PC-3 (cell line): ENCODE data around the gene TCF12. TPM values are rescaled to one million over a fixed set of nuclear protein-coding genes. Genes with fewer than 3 reads are reported as not detected.

ENCODE experiments used
- ATAC-seq: fragments of 200-7000 bp; cut with Tn5 transposase; 2 replicates; pipeline ENCODE4 v1.9.1; 2020; ENCODE audit warnings: mild to moderate bottlenecking, moderate library complexity
- BruUV-seq: library from RNA; stranded (reverse); fragments of 400-500 nt; replicated peaks from 2 replicates; lab custom pipeline; 2021; lab: Mats Ljungman, UMichigan
- CTCF ChIA-PET: fragments of 300-600 bp; sonication (Branson Sonifier 250); formaldehyde crosslinking; loops from one replicate; lab custom pipeline; 2022; ENCODE audit warnings: antibody characterized with exemption; lab: Charles Lee
- POLR2A ChIA-PET: fragments of 300-600 bp; sonication (Branson Sonifier 250); formaldehyde crosslinking; loops from one replicate; lab custom pipeline; 2022; ENCODE audit warnings: antibody characterized with exemption; ENCODE audit not compliant: unreplicated experiment; lab: Charles Lee
- DNase-seq: peaks from one replicate; pipeline ENCODE4 v3.0.0-alpha.2; 2015
- H2AFZ ChIP-seq: fragments of 300-600 bp; sonication (generic); 2 replicates; pipeline ENCODE4 v1.6.0; 2016; ENCODE audit warnings: antibody characterized with exemption, low read length
- H3F3A ChIP-seq: fragments of 300-600 bp; sonication (generic); one replicate; pipeline ENCODE4 v1.6.0; 2017; ENCODE audit warnings: antibody characterized with exemption, low read length, control low read depth, mild to moderate bottlenecking; ENCODE audit not compliant: unreplicated experiment
- H3K27ac ChIP-seq: fragments of 300-600 bp; sonication (generic); 2 replicates; pipeline ENCODE4 v1.5.1; 2016; ENCODE audit warnings: mild to moderate bottlenecking, low read length
- H3K27me3 ChIP-seq: fragments of 300-600 bp; sonication (generic); 2 replicates; pipeline ENCODE4 v1.6.1; 2016; ENCODE audit warnings: low read length, mixed read lengths
- H3K36me3 ChIP-seq: fragments of 300-600 bp; sonication (generic); 2 replicates; pipeline ENCODE4 v1.6.1; 2016; ENCODE audit warnings: low read depth, mixed run types, low read length, mixed read lengths
- H3K4me1 ChIP-seq: fragments of 300-600 bp; sonication (generic); 2 replicates; pipeline ENCODE4 v1.5.1; 2016; ENCODE audit warnings: low read length; ENCODE audit not compliant: insufficient read depth
- H3K4me2 ChIP-seq: fragments of 300-600 bp; sonication (generic); 2 replicates; pipeline ENCODE4 v1.6.0; 2016; ENCODE audit warnings: low read length
- H3K4me3 ChIP-seq: fragments of 300-600 bp; sonication (generic); 2 replicates; pipeline ENCODE4 v1.5.1; 2016; ENCODE audit warnings: mild to moderate bottlenecking, low read length, mixed read lengths
- H3K79me2 ChIP-seq: fragments of 300-600 bp; sonication (generic); 2 replicates; pipeline ENCODE4 v1.6.1; 2017; ENCODE audit warnings: low read length, mixed read lengths
- H3K9ac ChIP-seq: fragments of 300-600 bp; sonication (generic); 2 replicates; pipeline ENCODE4 v1.6.0; 2016; ENCODE audit warnings: mild to moderate bottlenecking, low read length
- H3K9me2 ChIP-seq: fragments of 300-600 bp; sonication (generic); replicated peaks from 2 replicates; pipeline ENCODE4 v1.6.1; 2016; ENCODE audit warnings: mixed run types, low read length, mixed read lengths
- H3K9me3 ChIP-seq: fragments of 300-600 bp; sonication (generic); 2 replicates; pipeline ENCODE4 v1.6.1; 2016; ENCODE audit warnings: low read length, mixed read lengths
- H4K20me1 ChIP-seq: fragments of 300-600 bp; sonication (generic); 2 replicates; pipeline ENCODE4 v1.6.1; 2016; ENCODE audit warnings: low read length, mixed read lengths
- EZH2 ChIP-seq: fragments of 300-600 bp; sonication (generic); IDR thresholded peaks from one replicate; pipeline ENCODE4 v1.6.1; 2017; ENCODE audit warnings: antibody characterized with exemption, mild to moderate bottlenecking, low read length; ENCODE audit not compliant: unreplicated experiment
- EZH2phosphoT487 ChIP-seq: fragments of 300-600 bp; sonication (generic); IDR thresholded peaks from 2 replicates; pipeline ENCODE4 v1.6.1; 2018; ENCODE audit warnings: mild to moderate bottlenecking, antibody characterized with exemption, low read length, borderline replicate concordance
- intact Hi-C: fragments of 100-400 bp; cut with micrococcal nuclease; formaldehyde crosslinking; loops from 2 replicates; pipeline ENCODE4 v1.9.0; 2023
- total RNA-seq: library from RNA; depleted of rRNA; stranded (reverse); fragments of >200 nt; gene quantifications from 2 replicates; pipeline ENCODE4 v1.2.3, GENCODE V29; 2014
- TF ChIP-seq, protein P1 (sequence below): fragments of 300-600 bp; sonication (generic); conservative IDR thresholded peaks from 2 replicates; pipeline ENCODE4 v1.5.1; 2017; ENCODE audit warnings: antibody characterized with exemption, low read depth, mild to moderate bottlenecking, low read length

Gene TCF12
- total RNA-seq, 1 experiment from 2014 or later: 103 TPM

DNA sequence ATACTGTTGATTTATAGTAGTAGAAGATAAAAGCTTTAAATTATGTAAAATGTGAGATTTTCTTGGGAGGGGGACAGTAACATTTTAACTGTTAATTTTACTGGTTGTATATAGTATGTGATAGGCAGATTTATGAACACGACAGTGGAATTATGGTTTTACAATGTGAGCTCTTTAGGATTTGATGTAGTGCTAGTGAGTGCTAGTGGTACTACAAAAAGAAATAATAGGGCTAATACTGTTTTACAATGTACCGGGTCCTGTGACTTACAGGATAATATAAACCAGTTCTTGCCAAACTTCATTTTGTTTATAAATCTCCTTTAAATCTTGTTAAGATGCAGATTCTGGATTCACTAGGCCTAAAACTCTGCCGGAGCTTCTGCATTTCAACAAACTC lies 165.7 kb downstream of the TCF12 start:
- Histone ChIP-seq H2AFZ (no peak overlapping the region), H3K9ac (no peak overlapping the region), H4K20me1 (no peaks in the 10 kb centered on the region), H3F3A (no peaks in the 10 kb centered on the region), H3K4me1 (peaks cover 16% of the 10 kb centered on the region), H3K4me2 (no peak overlapping the region), H3K27ac (no peak overlapping the region), H3K36me3 (no peaks in the 10 kb centered on the region), H3K9me2 (no peaks in the 10 kb centered on the region), H3K27me3 (no peaks in the 10 kb centered on the region), H3K9me3 (no peaks in the 10 kb centered on the region), H3K4me3 (no peak overlapping the region), H3K79me2 (no peaks in the 10 kb centered on the region)
- intact Hi-C loops: no loop called here
- CTCF ChIA-PET: no interaction called here
- POLR2A ChIA-PET: interaction anchor here (0.5 kb wide), 1 partner anchor 24 kb away, joined by 4 read pairs; no protein-coding TSS in a partner anchor
- no peak for DNase-seq
- no TSS peak for BruUV-seq
- ATAC-seq: no peak
- TF ChIP-seq EZH2phosphoT487 (no peak), EZH2 (no peak)
- TF ChIP-seq, protein P1, sequence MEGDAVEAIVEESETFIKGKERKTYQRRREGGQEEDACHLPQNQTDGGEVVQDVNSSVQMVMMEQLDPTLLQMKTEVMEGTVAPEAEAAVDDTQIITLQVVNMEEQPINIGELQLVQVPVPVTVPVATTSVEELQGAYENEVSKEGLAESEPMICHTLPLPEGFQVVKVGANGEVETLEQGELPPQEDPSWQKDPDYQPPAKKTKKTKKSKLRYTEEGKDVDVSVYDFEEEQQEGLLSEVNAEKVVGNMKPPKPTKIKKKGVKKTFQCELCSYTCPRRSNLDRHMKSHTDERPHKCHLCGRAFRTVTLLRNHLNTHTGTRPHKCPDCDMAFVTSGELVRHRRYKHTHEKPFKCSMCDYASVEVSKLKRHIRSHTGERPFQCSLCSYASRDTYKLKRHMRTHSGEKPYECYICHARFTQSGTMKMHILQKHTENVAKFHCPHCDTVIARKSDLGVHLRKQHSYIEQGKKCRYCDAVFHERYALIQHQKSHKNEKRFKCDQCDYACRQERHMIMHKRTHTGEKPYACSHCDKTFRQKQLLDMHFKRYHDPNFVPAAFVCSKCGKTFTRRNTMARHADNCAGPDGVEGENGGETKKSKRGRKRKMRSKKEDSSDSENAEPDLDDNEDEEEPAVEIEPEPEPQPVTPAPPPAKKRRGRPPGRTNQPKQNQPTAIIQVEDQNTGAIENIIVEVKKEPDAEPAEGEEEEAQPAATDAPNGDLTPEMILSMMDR: no peak

DNA sequence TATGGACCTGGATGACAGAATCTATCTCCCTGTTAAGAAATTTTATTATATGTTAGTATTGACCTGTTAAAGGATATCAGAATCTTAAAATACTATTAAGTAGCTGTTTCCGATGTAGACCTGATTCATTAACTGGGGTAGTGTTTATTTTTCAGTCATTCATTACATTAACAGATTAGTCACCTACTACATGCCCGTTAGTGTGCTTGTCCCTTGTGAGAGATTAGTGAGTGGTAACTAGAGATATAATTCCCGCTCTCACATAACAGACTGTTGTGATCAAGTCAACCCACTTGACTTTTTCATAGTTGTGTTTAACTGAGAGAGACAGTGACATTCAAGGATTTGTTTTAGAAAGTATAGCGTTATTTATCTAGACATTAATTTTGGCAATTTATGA lies 166.8 kb downstream of the TCF12 start:
- Histone ChIP-seq H3F3A (no peaks in the 10 kb centered on the region), H3K9me3 (no peaks in the 10 kb centered on the region), H3K79me2 (no peaks in the 10 kb centered on the region), H4K20me1 (no peaks in the 10 kb centered on the region), H3K9me2 (no peaks in the 10 kb centered on the region), H2AFZ (no peak overlapping the region), H3K4me2 (no peak overlapping the region), H3K27me3 (no peaks in the 10 kb centered on the region), H3K9ac (no peak overlapping the region), H3K36me3 (no peaks in the 10 kb centered on the region), H3K27ac (no peak overlapping the region), H3K4me3 (no peak overlapping the region), H3K4me1 (peaks cover 16% of the 10 kb centered on the region)
- POLR2A ChIA-PET: no interaction called here
- CTCF ChIA-PET: no interaction called here
- ATAC-seq (peak; percentile 79), DNase-seq (peak; percentile 18)
- no peak for TF ChIP-seq EZH2
- TF ChIP-seq EZH2phosphoT487: no peak
- TF ChIP-seq, protein P1: no peak
- intact Hi-C loops: no loop called here
- BruUV-seq: no TSS peak

DNA sequence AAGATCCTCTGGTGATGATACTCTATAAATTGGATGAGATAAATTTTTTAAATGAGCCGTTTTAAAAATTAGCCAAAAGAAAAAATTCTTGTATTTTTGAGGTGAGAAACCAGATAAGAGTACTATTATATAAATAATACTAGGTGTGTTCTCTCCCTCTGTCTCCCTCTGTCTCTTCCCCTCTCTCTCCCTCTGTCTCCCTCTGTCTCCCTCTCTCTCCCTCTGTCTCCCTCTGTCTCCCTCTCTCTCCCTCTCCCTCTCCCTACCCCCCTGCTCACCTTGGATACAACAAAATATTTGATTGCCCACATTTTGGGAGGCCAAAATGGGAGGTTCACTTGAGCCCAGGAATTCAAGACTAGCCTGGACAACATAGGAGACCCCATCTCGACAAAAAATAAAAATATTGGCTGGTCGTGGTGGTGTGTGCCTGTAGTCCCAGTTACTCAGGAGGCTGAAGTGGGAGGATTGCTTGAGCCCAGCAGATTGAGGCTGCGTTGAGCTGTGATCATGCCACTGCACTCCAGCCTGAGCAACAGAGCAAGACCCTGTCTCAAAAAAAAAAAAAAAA lies 168.5 kb downstream of the TCF12 start:
- TF ChIP-seq, protein P1: no peak
- TF ChIP-seq EZH2phosphoT487: no peak
- no peak for TF ChIP-seq EZH2
- no peaks in the 10 kb centered on the region for H3K36me3 ChIP-seq
- H3K4me1 ChIP-seq: peaks cover 12% of the 10 kb centered on the region
- no peaks in the 10 kb centered on the region for H3K9me3 ChIP-seq
- no peak overlapping the region for H2AFZ ChIP-seq
- H3K4me2 ChIP-seq: no peak overlapping the region
- H3K27me3 ChIP-seq: no peaks in the 10 kb centered on the region
- H3K4me3 ChIP-seq: no peak overlapping the region
- BruUV-seq: no TSS peak
- DNase-seq (no peak), ATAC-seq (no peak)
- ChIA-PET POLR2A (no interaction called here), CTCF (no interaction called here)
- no peaks in the 10 kb centered on the region for H3K79me2 ChIP-seq
- H3K9ac ChIP-seq: no peak overlapping the region
- intact Hi-C loops: no loop called here
- no peak overlapping the region for H3K27ac ChIP-seq
- H3K9me2 ChIP-seq: no peaks in the 10 kb centered on the region
- H3F3A ChIP-seq: no peaks in the 10 kb centered on the region
- H4K20me1 ChIP-seq: no peaks in the 10 kb centered on the region
